IPS-20b (cell line): ENCODE measurements around the gene LCE3A.
"Not testable (repeated sequence)": the region's sequence is repeated elsewhere in the genome, so short reads cannot be mapped to it uniquely, and the experiment has no call there.

Source experiments
- H3K27ac ChIP-seq: one replicate; pipeline ENCODE4 v1.5.1; 2013; ENCODE audit warnings: low read length
- H3K27me3 ChIP-seq: 2 replicates; pipeline ENCODE4 v1.6.1; 2013; ENCODE audit warnings: mild to moderate bottlenecking, low read length, inconsistent platforms; ENCODE audit not compliant: insufficient read depth
- H3K36me3 ChIP-seq: 2 replicates; pipeline ENCODE4 v1.6.1; 2013; ENCODE audit warnings: low read depth, mild to moderate bottlenecking, inconsistent platforms, low read length, moderate library complexity; ENCODE audit not compliant: insufficient read depth
- H3K4me1 ChIP-seq: 2 replicates; pipeline ENCODE4 v1.6.1; 2013; ENCODE audit warnings: mild to moderate bottlenecking, control low read depth, inconsistent platforms, low read length, moderate library complexity; ENCODE audit not compliant: insufficient read depth
- H3K4me3 ChIP-seq: 2 replicates; pipeline ENCODE4 v1.5.1; 2013; ENCODE audit warnings: mild to moderate bottlenecking, low read length, inconsistent platforms
- H3K9ac ChIP-seq: 2 replicates; pipeline ENCODE4 v1.6.1; 2013; ENCODE audit warnings: low read depth, mild to moderate bottlenecking, inconsistent platforms, low read length, moderate library complexity
- H3K9me3 ChIP-seq: 2 replicates; pipeline ENCODE4 v1.6.1; 2013; ENCODE audit warnings: mild to moderate bottlenecking, low read depth, low read length, inconsistent platforms; ENCODE audit not compliant: insufficient read depth

Gene LCE3A

GRCh38 chr1:152626744-152627143 lies 3.8 kb upstream of the LCE3A start:
- Histone ChIP-seq H3K4me1 (no peaks in the 10 kb centered on the region), H3K4me3 (no peak overlapping the region), H3K27ac (no peak overlapping the region), H3K9ac (no peak overlapping the region), H3K9me3 (peaks cover 89% of the 10 kb centered on the region), H3K27me3 (peaks cover 10% of the 10 kb centered on the region), H3K36me3 (no peaks in the 10 kb centered on the region)

- H3K36me3 ChIP-seq: no peaks in the 10 kb centered on the region
- no peak overlapping the region for H3K27ac ChIP-seq
- H3K4me3 ChIP-seq: no peak overlapping the region
- H3K4me1 ChIP-seq: no peaks in the 10 kb centered on the region
- peaks cover 10% of the 10 kb centered on the region for H3K27me3 ChIP-seq
- peaks cover 85% of the 10 kb centered on the region for H3K9me3 ChIP-seq
- H3K9ac ChIP-seq: no peak overlapping the region
These were observed 421 bp upstream of the LCE3A start for GRCh38 chr1:152623203-152623844.

GRCh38 chr1:152621993-152622392 lies 910 bp downstream of the LCE3A start:
- Histone ChIP-seq H3K9ac (no peak overlapping the region), H3K27me3 (peaks cover 10% of the 10 kb centered on the region), H3K27ac (no peak overlapping the region), H3K36me3 (no peaks in the 10 kb centered on the region), H3K9me3 (peaks cover 81% of the 10 kb centered on the region), H3K4me1 (no peaks in the 10 kb centered on the region), H3K4me3 (no peak overlapping the region)

- H3K9ac ChIP-seq: no peak within 1 kb of the TSS
- no peak within 1 kb of the TSS for H3K27ac ChIP-seq
- peaks cover 11% of the 10 kb centered on the region for H3K9me3 ChIP-seq
- no peak within 1 kb of the TSS for H3K4me3 ChIP-seq
- no peaks in the 10 kb centered on the region for H3K27me3 ChIP-seq
- H3K36me3 ChIP-seq: no peaks in the 10 kb centered on the region
- H3K4me1 ChIP-seq: no peaks in the 10 kb centered on the region
These were observed 9.4 kb downstream of the LCE3A start, which contains the start of gene LCE3B for GRCh38 chr1:152613511-152613910. LCE3B (plus strand) TSS chr1:152613811; CDS start chr1:152613811, 0 bp downstream.

GRCh38 chr1:152599934-152600333 lies 23.0 kb downstream of the LCE3A start, which contains the start of gene LCE3C:
LCE3C (plus strand) TSS chr1:152600234; CDS start chr1:152600732, 498 bp downstream.
- Histone ChIP-seq H3K36me3 (no peaks in the 10 kb centered on the region), H3K4me1 (no peaks in the 10 kb centered on the region), H3K27ac (no peak within 1 kb of the TSS), H3K4me3 (no peak within 1 kb of the TSS), H3K9me3 (no peaks in the 10 kb centered on the region), H3K27me3 (no peaks in the 10 kb centered on the region), H3K9ac (no peak within 1 kb of the TSS)

- Histone ChIP-seq H3K36me3 (no peaks in the 10 kb centered on the region), H3K9ac (no peak overlapping the region), H3K27me3 (no peaks in the 10 kb centered on the region), H3K27ac (no peak overlapping the region), H3K4me1 (no peaks in the 10 kb centered on the region), H3K4me3 (no peak overlapping the region), H3K9me3 (no peaks in the 10 kb centered on the region)
These were observed 25.9 kb downstream of the LCE3A start for GRCh38 chr1:152596986-152597385.

GRCh38 chr1:152585586-152585985 lies 37.3 kb downstream of the LCE3A start:
- Histone ChIP-seq H3K36me3 (no peaks in the 10 kb centered on the region), H3K9ac (no peak overlapping the region), H3K4me3 (no peak overlapping the region), H3K27me3 (no peaks in the 10 kb centered on the region), H3K27ac (no peak overlapping the region), H3K9me3 (peaks cover 13% of the 10 kb centered on the region), H3K4me1 (no peaks in the 10 kb centered on the region)

- H3K27ac ChIP-seq: no peak overlapping the region
- peaks cover 29% of the 10 kb centered on the region for H3K9me3 ChIP-seq
- H3K4me1 ChIP-seq: peaks cover 3% of the 10 kb centered on the region; the same call in 1 of the 2 replicates
- no peak overlapping the region for H3K9ac ChIP-seq
- H3K27me3 ChIP-seq: no peaks in the 10 kb centered on the region
- no peaks in the 10 kb centered on the region for H3K36me3 ChIP-seq
- no peak overlapping the region for H3K4me3 ChIP-seq
These were observed 40.3 kb downstream of the LCE3A start for GRCh38 chr1:152582647-152583046.

GRCh38 chr1:152580433-152580832 lies 42.5 kb downstream of the LCE3A start, which contains the start of gene LCE3D:
LCE3D (minus strand) TSS chr1:152580516; CDS start chr1:152579936, 580 bp downstream.
- Histone ChIP-seq H3K27ac (no peak within 1 kb of the TSS), H3K4me3 (no peak within 1 kb of the TSS), H3K9me3 (peaks cover 49% of the 10 kb centered on the region), H3K9ac (no peak within 1 kb of the TSS), H3K4me1 (peaks cover 3% of the 10 kb centered on the region; the same call in 1 of the 2 replicates), H3K27me3 (no peaks in the 10 kb centered on the region), H3K36me3 (no peaks in the 10 kb centered on the region)

GRCh38 chr1:152579526-152579925 lies 43.4 kb downstream of the LCE3A start:
- H3K9me3 ChIP-seq: peaks cover 51% of the 10 kb centered on the region
- H3K4me3 ChIP-seq, H3K4me1 ChIP-seq, H3K36me3 ChIP-seq, H3K27me3 ChIP-seq, H3K9ac ChIP-seq, H3K27ac ChIP-seq: not testable (repeated sequence)

- Histone ChIP-seq H3K27ac (no peak overlapping the region), H3K9me3 (peaks cover 64% of the 10 kb centered on the region), H3K36me3 (no peaks in the 10 kb centered on the region), H3K4me3 (no peak overlapping the region), H3K4me1 (peaks cover 3% of the 10 kb centered on the region; the same call in 1 of the 2 replicates), H3K27me3 (no peaks in the 10 kb centered on the region), H3K9ac (no peak overlapping the region)
These were observed 45.7 kb downstream of the LCE3A start for GRCh38 chr1:152577168-152577567.
